ENCODE measurements around the gene CABP7.

Gene CABP7

GRCh38 chr22:29702000-29702930, 17.5 kb upstream of the CABP7 start:
- no peak for DNase-seq (ENCODE audit: low read depth in 1 of 2, low spot score in 1 of 2)

DNA sequence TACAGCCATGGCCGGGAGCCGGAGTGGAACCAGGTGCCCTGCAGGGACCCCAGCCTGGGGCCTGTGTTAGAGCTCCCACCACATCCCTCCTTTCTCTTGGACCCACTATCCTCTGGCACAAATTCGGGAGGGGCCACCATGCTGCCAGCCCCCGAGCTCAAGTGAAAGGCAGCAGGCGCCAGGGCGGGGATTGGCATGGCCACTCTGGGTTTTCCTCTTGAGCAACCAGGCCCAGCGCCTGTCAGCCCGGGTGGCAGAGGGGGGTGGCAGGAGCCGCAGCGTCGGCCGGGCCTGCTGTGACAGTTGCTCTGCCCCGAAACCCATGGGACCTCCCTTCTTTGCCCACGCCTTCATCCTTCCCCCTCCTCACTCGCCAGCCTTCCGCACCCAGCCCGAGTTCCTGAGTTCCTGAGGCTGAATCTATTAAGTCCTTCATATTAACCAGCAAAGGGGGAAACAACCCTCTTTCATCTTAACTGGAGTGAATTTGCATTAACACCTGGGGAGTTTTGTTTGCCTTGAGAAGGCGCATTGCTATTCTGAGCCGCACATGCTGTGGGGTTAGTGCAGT, 16.8 kb upstream of the CABP7 start:
- DNase-seq (ENCODE audit: low read depth in 1 of 2, low spot score in 1 of 2), result no peak

DNA sequence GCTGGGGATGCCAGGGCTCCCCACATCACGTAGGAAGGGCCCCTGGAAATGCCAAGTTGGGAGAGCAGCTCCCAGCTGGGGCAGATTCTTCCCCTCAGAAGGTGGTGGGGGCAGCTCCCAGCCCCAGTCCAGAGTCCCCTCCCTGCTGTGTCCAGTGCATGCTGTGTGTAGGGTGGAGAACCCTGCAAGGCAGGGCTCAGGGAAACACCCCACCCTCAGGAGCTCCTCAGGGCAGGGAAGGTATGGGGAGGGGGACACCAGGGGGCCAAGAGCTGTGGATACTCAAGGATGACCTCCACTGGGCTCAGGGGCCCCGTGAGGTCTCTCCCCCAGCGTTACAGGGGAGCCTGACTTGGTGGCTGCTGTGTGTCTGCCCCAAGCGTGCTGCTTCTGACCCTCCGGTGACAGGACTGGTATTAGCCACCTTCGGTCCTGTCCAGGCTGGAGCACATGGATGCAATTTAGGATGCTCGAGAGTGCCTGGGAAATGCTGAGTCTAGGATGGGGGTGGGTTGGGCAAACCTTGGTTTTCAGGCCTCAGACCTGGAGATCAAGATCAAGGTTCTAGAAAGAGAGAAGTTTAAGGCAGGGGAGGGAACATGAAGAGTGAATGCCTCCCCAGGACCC, 16.1 kb upstream of the CABP7 start:
- no peak for DNase-seq (ENCODE audit: low read depth in 1 of 2, low spot score in 1 of 2)

GRCh38 chr22:29704528-29705285, 15.1 kb upstream of the CABP7 start:
- no peak for DNase-seq (ENCODE audit: low read depth in 1 of 2, low spot score in 1 of 2)

GRCh38 chr22:29705651-29706050, 14.2 kb upstream of the CABP7 start:
- DNase-seq (ENCODE audit: low read depth in 1 of 2, low spot score in 1 of 2), result no peak

DNA sequence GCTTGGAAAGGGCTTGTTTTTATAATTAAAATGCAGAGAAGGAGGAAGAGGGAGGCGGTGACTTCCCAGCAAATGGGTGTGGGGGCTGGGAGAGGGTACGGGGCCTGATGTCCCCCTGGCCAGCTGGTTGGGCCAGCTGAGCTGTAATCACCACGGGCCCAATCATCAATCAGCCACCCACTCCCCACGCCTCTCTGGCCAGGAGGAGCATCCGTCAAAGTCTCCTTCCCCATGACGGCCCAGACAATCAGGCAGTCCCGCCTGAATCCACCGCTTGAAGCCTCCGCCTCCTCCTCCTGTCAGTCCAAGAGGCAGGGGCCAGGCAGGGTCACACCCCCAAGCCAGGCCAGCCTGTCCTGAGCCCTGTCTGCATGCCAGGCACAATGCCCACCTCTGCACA, 13.3 kb upstream of the CABP7 start:
- DNase-seq (ENCODE audit: low read depth in 1 of 2, low spot score in 1 of 2), result no peak

DNA sequence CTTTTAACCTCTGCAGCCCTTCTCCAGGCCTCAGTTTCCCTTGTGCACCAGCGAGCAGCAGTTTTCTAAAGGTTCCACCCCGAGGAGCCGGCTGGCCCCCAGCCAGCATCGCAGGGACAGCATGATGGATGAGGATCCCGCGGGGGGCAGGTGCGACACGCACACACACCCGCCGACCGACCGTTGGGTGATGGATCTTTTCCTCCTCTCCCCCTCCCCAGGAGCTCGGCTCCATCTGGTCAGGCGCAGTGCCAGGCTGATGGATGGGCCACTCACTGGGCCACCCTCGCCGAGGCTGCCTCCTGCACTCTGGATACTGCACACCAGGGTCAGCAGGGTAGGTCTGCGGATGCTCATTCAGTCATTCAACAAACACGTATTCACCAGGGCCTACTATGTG, 12.8 kb upstream of the CABP7 start:
- DNase-seq (ENCODE audit: low read depth in 1 of 2, low spot score in 1 of 2), result no peak

DNA sequence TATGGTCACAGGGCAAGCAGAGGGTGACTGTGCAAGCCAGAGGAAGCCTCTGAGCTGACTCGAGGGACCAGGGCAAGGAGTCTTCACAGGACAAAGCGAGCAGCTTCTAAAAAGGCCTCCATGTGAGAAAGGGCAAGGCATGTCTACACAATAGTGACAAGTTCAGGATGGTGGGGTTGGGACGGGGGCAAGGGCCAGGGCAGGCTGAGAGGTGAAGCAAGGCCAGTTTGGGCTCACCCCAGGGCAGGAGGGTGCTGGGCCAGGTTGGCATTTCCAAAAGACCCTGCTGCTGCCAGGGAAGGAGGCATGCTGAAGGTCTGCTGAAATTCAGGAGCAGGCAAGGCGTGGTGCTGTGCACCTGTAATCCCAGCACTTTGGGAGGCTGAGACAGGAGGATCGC, 12.3 kb upstream of the CABP7 start:
- no peak for DNase-seq (ENCODE audit: low read depth in 1 of 2, low spot score in 1 of 2)

GRCh38 chr22:29710193-29710592, 9.6 kb upstream of the CABP7 start:
- DNase-seq (ENCODE audit: low read depth in 1 of 2, low spot score in 1 of 2), result no peak

- no peak for DNase-seq (ENCODE audit: low read depth in 1 of 2, low spot score in 1 of 2)
Observed at GRCh38 chr22:29710922-29711593, 8.7 kb upstream of the CABP7 start.

DNA sequence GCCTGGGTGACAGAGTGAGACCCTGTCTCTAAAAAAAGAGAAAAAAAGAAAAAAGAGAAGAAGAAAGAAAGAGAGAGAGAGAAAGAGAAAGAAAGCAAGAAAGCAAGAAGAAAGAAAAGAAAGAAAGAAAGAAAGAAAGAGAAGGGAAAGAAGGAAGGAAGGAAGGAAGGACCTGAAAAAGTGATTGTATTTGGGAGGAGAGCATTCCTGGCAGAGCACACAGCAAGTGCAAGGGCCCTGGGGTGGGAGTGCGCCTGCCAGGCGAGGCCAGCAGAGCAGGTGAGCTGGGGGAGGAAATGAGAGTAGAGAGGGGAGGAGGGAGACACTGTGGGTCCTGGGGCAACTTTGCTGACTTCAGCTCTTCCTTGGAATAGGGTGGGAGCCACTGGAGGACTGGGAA, 7.7 kb upstream of the CABP7 start:
- no peak for DNase-seq (ENCODE audit: low read depth in 1 of 2, low spot score in 1 of 2)

- DNase-seq (ENCODE audit: low read depth in 1 of 2, low spot score in 1 of 2), result no peak
Observed at GRCh38 chr22:29713156-29713727, 6.6 kb upstream of the CABP7 start.

DNA sequence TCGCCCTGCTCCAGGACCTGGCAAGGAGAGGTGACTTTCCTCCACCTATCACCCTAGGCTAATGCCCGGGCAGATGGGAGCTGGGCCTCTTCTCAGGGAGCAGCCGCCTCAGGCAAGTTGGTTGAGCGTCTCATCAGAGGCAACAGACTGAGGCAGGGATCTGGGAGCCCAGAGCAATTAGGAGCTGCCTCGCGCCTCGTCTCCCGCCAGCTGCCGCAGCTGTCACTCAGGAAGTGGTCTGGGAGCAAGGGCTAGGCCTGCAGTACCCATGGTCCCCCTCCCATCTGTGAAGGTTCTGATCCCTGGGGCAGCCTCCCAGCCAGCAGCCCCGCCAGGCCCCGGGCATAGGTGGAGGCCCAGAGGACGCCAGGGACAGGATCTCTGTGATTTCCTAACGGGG, 4.6 kb upstream of the CABP7 start:
- DNase-seq (ENCODE audit: low read depth in 1 of 2, low spot score in 1 of 2), result no peak

- no peak for DNase-seq (ENCODE audit: low read depth in 1 of 2, low spot score in 1 of 2)
Observed at GRCh38 chr22:29715705-29716104, 4.1 kb upstream of the CABP7 start.

GRCh38 chr22:29716814-29717545, 2.8 kb upstream of the CABP7 start:
- DNase-seq (ENCODE audit: low read depth in 1 of 2, low spot score in 1 of 2), result no peak

- DNase-seq (ENCODE audit: low read depth in 1 of 2, low spot score in 1 of 2), result no peak
Observed at GRCh38 chr22:29717789-29718188, 2.0 kb upstream of the CABP7 start.

DNA sequence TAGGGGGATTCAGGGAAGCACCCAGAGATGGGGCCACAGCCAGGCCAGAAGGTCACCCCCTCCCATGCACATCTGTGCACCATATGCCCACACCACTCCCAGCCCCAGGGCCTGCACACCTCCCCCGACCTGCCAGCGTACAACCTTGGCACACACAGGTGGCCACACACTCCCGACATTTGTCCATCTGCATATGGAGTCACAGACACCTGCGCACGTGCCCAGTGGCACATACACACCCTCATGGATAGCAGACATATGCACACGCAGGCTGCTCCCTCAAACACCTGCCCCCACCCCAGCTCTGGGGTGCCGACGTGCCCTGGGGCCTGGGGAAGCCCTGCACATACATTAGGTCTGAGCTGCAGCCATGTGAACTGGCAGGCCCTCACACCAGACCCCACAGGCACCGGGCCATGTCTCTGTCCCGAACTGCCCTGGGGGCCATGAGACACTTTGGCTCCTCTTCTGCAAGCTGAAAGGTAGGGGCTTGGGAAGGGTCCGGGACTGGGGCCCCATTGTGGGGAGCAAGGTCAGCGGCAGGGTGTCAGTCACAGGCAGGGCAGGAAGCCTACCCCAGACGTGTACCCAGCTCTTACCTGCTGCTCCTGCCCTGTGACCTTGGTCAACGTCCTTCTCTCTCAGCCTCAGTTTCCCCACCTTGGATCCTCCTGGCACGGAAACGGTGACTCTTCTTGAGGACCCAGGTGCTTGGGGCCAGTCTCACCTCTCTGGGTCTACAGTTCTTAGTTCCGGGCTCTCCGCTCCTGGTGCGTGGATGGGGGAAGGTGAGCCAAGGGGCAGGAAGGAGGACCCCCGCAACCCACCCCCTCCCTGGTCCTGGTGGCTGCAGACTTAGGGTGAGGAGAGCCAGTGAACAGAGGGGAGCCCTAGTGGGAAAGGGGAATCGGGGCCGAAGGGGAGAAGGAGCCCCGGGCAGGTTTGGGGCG, 579 bp upstream of the CABP7 start:
- DNase-seq (ENCODE audit: low read depth in 1 of 2, low spot score in 1 of 2), result no peak

GRCh38 chr22:29720811-29721323, 1.1 kb downstream of the CABP7 start:
- DNase-seq (ENCODE audit: low read depth in 1 of 2, low spot score in 1 of 2), result no peak

DNA sequence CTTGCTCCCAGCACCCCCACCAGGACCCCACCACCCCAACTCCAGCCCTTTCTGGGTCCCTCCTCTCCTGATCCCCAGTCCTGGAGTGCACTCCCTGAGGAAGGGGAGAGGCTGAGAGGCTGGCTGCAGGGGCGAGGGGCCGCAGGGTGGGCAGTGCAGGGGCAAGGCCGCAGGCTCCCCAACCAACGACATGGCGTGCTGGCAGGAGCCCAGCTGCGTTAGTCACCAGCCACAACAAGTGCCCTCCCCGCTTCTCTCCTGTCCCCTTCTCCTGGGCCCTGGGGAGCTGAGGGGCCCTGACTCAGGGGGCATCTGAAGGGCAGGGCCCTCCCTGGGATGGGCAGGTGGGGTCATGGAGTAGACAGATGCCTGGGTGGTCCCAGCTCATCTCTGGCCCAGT, 2.3 kb downstream of the CABP7 start:
- DNase-seq (ENCODE audit: low read depth in 1 of 2, low spot score in 1 of 2), result no peak
